Measurements from ENCODE around the gene TAT.
"Not testable (repeated sequence)": the region's sequence is repeated elsewhere in the genome, so short reads cannot be mapped to it uniquely, and the experiment has no call there.

The TAT gene

GRCh38 chr16:71610936-71611871 is 34.3 kb upstream of the TAT start:
- TF ChIP-seq, protein P1, sequence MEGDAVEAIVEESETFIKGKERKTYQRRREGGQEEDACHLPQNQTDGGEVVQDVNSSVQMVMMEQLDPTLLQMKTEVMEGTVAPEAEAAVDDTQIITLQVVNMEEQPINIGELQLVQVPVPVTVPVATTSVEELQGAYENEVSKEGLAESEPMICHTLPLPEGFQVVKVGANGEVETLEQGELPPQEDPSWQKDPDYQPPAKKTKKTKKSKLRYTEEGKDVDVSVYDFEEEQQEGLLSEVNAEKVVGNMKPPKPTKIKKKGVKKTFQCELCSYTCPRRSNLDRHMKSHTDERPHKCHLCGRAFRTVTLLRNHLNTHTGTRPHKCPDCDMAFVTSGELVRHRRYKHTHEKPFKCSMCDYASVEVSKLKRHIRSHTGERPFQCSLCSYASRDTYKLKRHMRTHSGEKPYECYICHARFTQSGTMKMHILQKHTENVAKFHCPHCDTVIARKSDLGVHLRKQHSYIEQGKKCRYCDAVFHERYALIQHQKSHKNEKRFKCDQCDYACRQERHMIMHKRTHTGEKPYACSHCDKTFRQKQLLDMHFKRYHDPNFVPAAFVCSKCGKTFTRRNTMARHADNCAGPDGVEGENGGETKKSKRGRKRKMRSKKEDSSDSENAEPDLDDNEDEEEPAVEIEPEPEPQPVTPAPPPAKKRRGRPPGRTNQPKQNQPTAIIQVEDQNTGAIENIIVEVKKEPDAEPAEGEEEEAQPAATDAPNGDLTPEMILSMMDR (IDR thresholded peaks at IDR 0.05; ENCODE audit: low read length, missing control alignments) = peak; percentile 96
- H3K4me3 ChIP-seq (replicated peaks; ENCODE audit: low read depth, low read length) = no peak overlapping the region
- peak; percentile 58 for DNase-seq (ENCODE audit: low read depth)

DNA sequence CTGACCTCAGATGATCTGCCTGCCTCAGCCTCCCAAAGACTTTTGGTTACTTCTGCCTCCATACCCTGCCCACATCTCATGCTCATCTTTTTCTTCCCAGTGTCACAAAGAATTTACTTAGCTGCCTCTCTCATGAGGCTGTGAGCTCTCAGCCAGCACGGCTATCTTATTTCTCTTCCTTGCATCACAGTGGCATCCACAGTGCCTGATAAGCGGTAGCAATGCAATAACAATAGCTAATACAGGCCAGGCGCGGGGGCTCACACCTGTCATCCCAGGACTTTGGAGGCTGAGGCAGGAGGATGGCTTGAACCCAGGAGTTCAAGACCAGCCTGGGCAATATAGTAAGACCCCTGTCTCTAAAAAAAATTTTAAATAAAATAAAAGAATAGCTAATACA is 33.6 kb upstream of the TAT start:
- H3K4me3 ChIP-seq (replicated peaks; ENCODE audit: low read depth, low read length) = no peak overlapping the region
- no peak for DNase-seq (ENCODE audit: low read depth)
- TF ChIP-seq, protein P1 (IDR thresholded peaks at IDR 0.05; ENCODE audit: low read length, missing control alignments) = no peak

DNA sequence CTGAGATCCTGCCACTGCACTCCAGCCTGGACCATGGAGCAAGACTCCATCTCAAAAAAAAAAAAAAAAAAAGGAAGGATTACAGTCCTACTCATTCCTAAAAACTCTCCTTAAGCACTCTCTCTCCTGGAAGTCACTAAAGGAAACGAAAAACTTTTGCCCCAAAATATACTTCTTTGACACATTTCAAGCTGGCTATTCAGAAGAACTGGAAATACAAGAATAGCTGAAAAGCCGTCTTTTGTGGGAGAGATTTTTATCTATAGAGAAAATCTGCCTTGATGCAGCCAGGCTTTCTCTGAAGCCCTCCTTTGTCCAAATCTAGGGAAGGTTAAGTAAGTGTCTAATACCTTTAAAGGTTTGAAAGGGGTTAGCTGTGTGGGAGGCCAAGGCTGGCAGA is 32.2 kb upstream of the TAT start:
- H3K4me3 ChIP-seq (replicated peaks; ENCODE audit: low read depth, low read length) = no peak overlapping the region
- no peak for DNase-seq (ENCODE audit: low read depth)
- TF ChIP-seq, protein P1 (IDR thresholded peaks at IDR 0.05; ENCODE audit: low read length, missing control alignments) = no peak

DNA sequence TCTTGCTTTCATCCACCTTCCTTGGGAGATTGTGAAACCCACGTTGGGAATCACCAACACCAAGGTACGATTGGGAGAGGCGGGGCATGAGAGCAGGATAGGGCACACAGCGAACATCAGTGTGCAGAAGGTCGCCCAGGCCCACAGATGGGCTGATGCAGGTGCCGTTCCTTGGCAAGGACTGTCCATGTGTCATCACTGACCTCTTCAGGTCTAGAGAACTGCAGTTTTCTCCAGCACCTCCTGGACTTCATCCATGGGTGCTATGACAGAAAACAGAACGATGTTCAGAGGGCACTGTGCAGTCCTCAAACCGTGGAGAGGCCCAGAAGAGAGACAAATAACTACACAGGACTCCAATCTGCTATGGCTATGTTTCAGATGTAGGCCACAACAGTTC is 23.9 kb upstream of the TAT start:
- DNase-seq (ENCODE audit: low read depth) = no peak
- no peak overlapping the region for H3K4me3 ChIP-seq (replicated peaks; ENCODE audit: low read depth, low read length)
- TF ChIP-seq, protein P1 (IDR thresholded peaks at IDR 0.05; ENCODE audit: low read length, missing control alignments) = no peak

GRCh38 chr16:71598426-71598825 is 21.5 kb upstream of the TAT start:
- H3K4me3 ChIP-seq (replicated peaks; ENCODE audit: low read depth, low read length); DNase-seq (ENCODE audit: low read depth): not testable (repeated sequence)

DNA sequence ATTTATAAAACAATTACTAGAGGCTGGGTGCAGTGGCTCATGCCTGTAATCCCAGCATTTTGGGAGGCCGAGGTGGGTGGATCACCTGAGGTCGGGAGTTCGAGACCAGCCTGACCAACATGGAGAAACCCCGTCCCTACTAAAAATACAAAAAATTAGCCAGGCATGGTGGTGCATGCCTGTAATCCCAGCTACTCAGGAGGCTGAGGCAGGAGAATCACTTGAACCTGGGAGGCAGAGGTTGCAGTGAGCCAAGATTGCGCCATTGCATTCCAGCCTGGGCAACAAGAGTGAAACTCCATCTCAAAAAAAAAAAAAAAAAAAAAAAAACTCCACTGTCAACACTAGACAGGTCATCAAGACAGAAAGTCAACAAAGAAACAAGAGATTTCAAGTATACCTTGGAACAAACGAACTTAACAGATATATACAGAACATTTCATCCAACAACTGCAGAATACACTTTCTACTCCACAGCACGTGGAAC is 18.5 kb upstream of the TAT start:
- H3K4me3 ChIP-seq (replicated peaks; ENCODE audit: low read depth, low read length); DNase-seq (ENCODE audit: low read depth): not testable (repeated sequence)

- TF ChIP-seq, protein P1 (IDR thresholded peaks at IDR 0.05; ENCODE audit: low read length, missing control alignments) = no peak
- DNase-seq (ENCODE audit: low read depth) = no peak
Measured at GRCh38 chr16:71594000-71594646, 17.2 kb upstream of the TAT start.

More at GRCh38 chr16:71594000-71594646, 17.2 kb upstream of the TAT start:
- no peak overlapping the region for H3K4me3 ChIP-seq (replicated peaks; ENCODE audit: low read depth, low read length)

All from fibroblast of pulmonary artery (primary cell).